OCI-LY1 (cell line): ENCODE results near the gene CNNM3.

Source experiments
- CTCF ChIP-seq: fragments of 200-600 bp; sonication (generic), shearing (Covaris generic); IDR thresholded peaks from 2 replicates; pipeline ENCODE4 v1.5.1; 2017; ENCODE audit warnings: mild to moderate bottlenecking, antibody characterized with exemption, low read length, moderate library complexity, mixed read lengths
- EZH2 ChIP-seq: fragments of 200-600 bp; sonication (generic), shearing (Covaris generic); IDR thresholded peaks from 2 replicates; pipeline ENCODE4 v1.8.0; 2017; ENCODE audit warnings: borderline replicate concordance, mixed run types, mild to moderate bottlenecking, antibody characterized with exemption, low read length, moderate library complexity, mixed read lengths

- no peak for TF ChIP-seq EZH2
- TF ChIP-seq CTCF: no peak
These were observed 12.4 kb downstream of the CNNM3 start for GRCh38 chr2:96828436-96828835.
